Caco-2 (cell line): ENCODE measurements around the gene TNS3. TPM values are rescaled to one million over a fixed set of nuclear protein-coding genes. Genes with fewer than 3 reads are reported as not detected.

Experiments used
- BruUV-seq: library from RNA; stranded (reverse); fragments of 400-500 nt; replicated peaks from 2 replicates; lab custom pipeline; 2021; lab: Mats Ljungman, UMichigan
- CTCF ChIA-PET: fragments of 300-600 bp; sonication (Branson Sonifier 250); formaldehyde crosslinking; loops from one replicate; lab custom pipeline; 2022; ENCODE audit warnings: antibody characterized with exemption; lab: Charles Lee
- POLR2A ChIA-PET: fragments of 300-600 bp; sonication (Branson Sonifier 250); formaldehyde crosslinking; loops from one replicate; lab custom pipeline; 2022; ENCODE audit warnings: antibody characterized with exemption; lab: Charles Lee
- DNase-seq, 2 experiments: peaks; one replicate each; pipeline versions ENCODE4 v3.0.0 to v3.0.0-alpha.2; 2020 to 2022
- H3K27me3 ChIP-seq: replicated peaks from 2 replicates; pipeline ENCODE4 v1.6.0; 2011; ENCODE audit warnings: low read length; ENCODE audit not compliant: control insufficient read depth, insufficient read depth
- H3K36me3 ChIP-seq: 2 replicates; pipeline ENCODE4 v1.5.1; 2011; ENCODE audit warnings: low read length; ENCODE audit not compliant: control insufficient read depth, insufficient read depth
- H3K4me1 ChIP-seq: fragments of 250-450 bp; sonication (Bioruptor Pico); 2 replicates; pipeline ENCODE4 v1.5.1; 2020; ENCODE audit warnings: mild to moderate bottlenecking
- H3K4me3 ChIP-seq: 2 replicates; pipeline ENCODE4 v1.5.1; 2011; ENCODE audit warnings: low read depth, mild to moderate bottlenecking, control low read depth, low read length
- H3K9me3 ChIP-seq: fragments of 250-450 bp; sonication (Bioruptor Pico); 2 replicates; pipeline ENCODE4 v1.5.1; 2020; ENCODE audit warnings: mild to moderate bottlenecking, moderate library complexity
- H3K27ac Mint-ChIP-seq: one replicate; pipeline ENCODE4 v1.8.0; 2022; ENCODE audit warnings: mixed read lengths; ENCODE audit not compliant: unreplicated experiment
- H3K27me3 Mint-ChIP-seq: one replicate; pipeline ENCODE4 v1.8.0; 2022; ENCODE audit warnings: mixed read lengths; ENCODE audit not compliant: insufficient read depth, unreplicated experiment
- H3K36me3 Mint-ChIP-seq: one replicate; pipeline ENCODE4 v1.8.0; 2022; ENCODE audit warnings: mild to moderate bottlenecking, mixed read lengths; ENCODE audit not compliant: insufficient read depth, unreplicated experiment
- H3K4me1 Mint-ChIP-seq: one replicate; pipeline ENCODE4 v1.8.0; 2022; ENCODE audit warnings: low read depth, mixed read lengths; ENCODE audit not compliant: unreplicated experiment
- H3K4me3 Mint-ChIP-seq: one replicate; pipeline ENCODE4 v1.8.0; 2022; ENCODE audit warnings: mild to moderate bottlenecking, moderate library complexity, mixed read lengths; ENCODE audit not compliant: unreplicated experiment
- H3K9me3 Mint-ChIP-seq: one replicate; pipeline ENCODE4 v1.8.0; 2022; ENCODE audit warnings: mixed read lengths; ENCODE audit not compliant: unreplicated experiment
- intact Hi-C: fragments of 100-400 bp; cut with micrococcal nuclease; formaldehyde crosslinking; loops from one replicate; pipeline ENCODE4 v1.10.0; 2022; ENCODE audit not compliant: unreplicated experiment
- total RNA-seq: library from RNA; stranded (reverse); gene quantifications from 2 replicates; pipeline ENCODE4 v1.2.3, GENCODE V29; 2022
- TF ChIP-seq, protein P1 (sequence below), 2 experiments: fragments of 200-600 bp in 1 of 2; IDR thresholded peaks; 1 replicate in 1 of 2; 2 replicates in 1 of 2; pipeline versions ENCODE4 v1.5.1 to v1.8.0; 2011 to 2022; ENCODE audit warnings: antibody characterized with exemption in 1 of 2, control low read depth in 1 of 2, inconsistent platforms in 1 of 2, low read depth in 1 of 2, low read length in 1 of 2, mild to moderate bottlenecking in 1 of 2, moderate library complexity in 1 of 2; ENCODE audit not compliant: insufficient read depth in 1 of 2, severe bottlenecking in 1 of 2, unreplicated experiment in 1 of 2

TNS3 gene
- total RNA-seq, 1 experiment from 2014 or later, result 263 TPM

DNA sequence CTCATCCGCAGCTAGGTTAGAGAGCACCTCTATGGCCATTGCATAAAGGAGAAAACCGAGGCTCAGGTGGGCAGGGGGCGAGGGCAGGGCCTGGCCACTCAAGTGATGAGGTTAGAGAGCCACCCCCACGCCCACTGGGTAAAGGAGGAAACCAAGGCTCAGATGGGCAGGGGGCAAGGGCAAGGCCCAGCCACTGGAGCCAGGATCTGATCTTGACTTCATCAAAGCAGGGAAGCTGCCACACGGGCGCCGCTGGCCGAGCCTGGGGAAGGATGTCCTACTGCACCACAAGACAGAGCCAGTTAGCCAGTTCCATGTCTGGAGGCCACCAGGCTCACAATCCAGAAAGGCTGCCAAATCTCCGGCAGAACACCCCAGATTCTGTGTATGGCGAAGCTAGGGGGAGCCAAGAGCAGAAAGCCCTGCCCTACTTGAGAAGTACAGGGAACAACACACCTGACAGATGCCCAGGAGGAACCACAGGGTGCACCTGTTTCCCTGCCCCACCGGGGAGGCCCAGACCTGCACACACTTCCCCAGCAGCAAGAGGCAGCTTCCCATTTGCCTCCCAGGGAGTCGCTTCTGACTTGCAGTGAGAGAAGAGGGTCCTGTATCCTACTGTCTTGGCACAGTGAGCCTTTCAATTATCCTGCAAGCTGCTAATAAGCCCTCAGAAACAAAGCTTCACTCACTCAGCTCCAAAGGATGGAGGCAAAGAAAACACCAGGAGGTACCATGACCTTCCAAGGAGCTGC lies 101.9 kb downstream of the TNS3 start:
- ChIA-PET CTCF (interaction anchor here (0.6 kb wide), 1 partner anchor 1894 kb away, joined by 3 read pairs; no protein-coding TSS in a partner anchor), POLR2A (interaction anchor here (0.8 kb wide), 1 partner anchor 9 kb away, joined by 3 read pairs; no protein-coding TSS in a partner anchor)
- peaks cover 42% of the 10 kb centered on the region for H3K4me1 Mint-ChIP-seq

DNA sequence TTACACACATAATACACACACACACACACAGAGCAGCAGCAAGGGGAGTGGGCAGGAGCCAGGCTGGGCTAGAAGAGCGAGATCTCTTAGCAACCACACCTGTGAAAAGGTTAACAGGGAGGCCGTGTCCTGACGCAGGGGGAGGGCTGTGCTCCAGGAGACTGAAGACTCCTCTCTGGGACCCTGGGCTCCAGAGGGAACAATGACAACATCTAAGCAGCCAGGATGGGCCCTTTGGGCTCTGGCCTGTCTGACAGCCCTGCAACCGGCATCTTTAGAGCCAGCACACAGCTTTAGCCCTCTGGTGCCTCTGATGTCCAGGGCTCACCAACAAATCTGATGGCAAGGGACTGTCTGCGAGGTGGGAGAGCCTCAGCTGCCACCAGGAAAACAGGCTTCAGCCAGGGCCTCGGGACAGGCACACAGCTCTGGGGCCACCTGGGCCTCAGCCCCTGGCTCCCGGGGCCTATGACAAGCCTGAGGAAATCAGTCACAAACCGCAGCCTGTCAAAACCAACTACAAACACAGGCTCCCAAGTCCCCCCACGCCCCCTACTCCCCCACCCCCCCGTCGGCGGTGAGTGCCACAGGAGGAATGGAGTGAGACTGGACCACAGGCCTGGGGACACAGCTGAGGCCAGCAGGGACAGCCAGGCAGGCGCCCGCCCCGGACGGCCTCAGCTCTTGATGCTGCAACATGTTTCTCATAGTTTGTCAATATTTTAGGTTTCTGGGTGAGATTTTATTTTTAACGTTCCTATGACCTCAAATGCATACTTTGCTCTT lies 102.8 kb downstream of the TNS3 start:
- TF ChIP-seq, protein P1, sequence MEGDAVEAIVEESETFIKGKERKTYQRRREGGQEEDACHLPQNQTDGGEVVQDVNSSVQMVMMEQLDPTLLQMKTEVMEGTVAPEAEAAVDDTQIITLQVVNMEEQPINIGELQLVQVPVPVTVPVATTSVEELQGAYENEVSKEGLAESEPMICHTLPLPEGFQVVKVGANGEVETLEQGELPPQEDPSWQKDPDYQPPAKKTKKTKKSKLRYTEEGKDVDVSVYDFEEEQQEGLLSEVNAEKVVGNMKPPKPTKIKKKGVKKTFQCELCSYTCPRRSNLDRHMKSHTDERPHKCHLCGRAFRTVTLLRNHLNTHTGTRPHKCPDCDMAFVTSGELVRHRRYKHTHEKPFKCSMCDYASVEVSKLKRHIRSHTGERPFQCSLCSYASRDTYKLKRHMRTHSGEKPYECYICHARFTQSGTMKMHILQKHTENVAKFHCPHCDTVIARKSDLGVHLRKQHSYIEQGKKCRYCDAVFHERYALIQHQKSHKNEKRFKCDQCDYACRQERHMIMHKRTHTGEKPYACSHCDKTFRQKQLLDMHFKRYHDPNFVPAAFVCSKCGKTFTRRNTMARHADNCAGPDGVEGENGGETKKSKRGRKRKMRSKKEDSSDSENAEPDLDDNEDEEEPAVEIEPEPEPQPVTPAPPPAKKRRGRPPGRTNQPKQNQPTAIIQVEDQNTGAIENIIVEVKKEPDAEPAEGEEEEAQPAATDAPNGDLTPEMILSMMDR (IDR thresholded peaks at IDR 0.05; ENCODE audit: insufficient read depth in 1 of 2, low read depth in 1 of 2, low read length in 1 of 2, severe bottlenecking in 1 of 2, unreplicated experiment in 1 of 2), result no peak
- H3K9me3 Mint-ChIP-seq, result no peaks in the 10 kb centered on the region
- Histone ChIP-seq H3K4me3 (no peak overlapping the region), H3K36me3 (peaks cover 3% of the 10 kb centered on the region; the same call in 1 of the 2 replicates), H3K4me1 (peaks cover 64% of the 10 kb centered on the region), H3K9me3 (no peaks in the 10 kb centered on the region), H3K27me3 (no peaks in the 10 kb centered on the region)
- DNase-seq, result no peak
- H3K27ac Mint-ChIP-seq, result no peak overlapping the region
- peaks cover 42% of the 10 kb centered on the region for H3K4me1 Mint-ChIP-seq
- H3K4me3 Mint-ChIP-seq, result no peak overlapping the region
- no peaks in the 10 kb centered on the region for H3K27me3 Mint-ChIP-seq
- intact Hi-C loops, result no loop called here
- CTCF ChIA-PET, result no interaction called here
- peaks cover 71% of the 10 kb centered on the region for H3K36me3 Mint-ChIP-seq
- no TSS peak for BruUV-seq
- POLR2A ChIA-PET, result no interaction called here

More for the DNA sequence above, 101.9 kb downstream of the TNS3 start:
- peaks cover 79% of the 10 kb centered on the region for H3K36me3 Mint-ChIP-seq
- TSS peak; percentile 6 for BruUV-seq
- H3K27ac Mint-ChIP-seq, result no peak overlapping the region
- DNase-seq, result no peak
- H3K4me3 Mint-ChIP-seq, result no peak overlapping the region
- H3K27me3 Mint-ChIP-seq, result no peaks in the 10 kb centered on the region
- peaks cover 63% of the 10 kb centered on the region for H3K4me1 ChIP-seq
- no peaks in the 10 kb centered on the region for H3K9me3 ChIP-seq
- H3K9me3 Mint-ChIP-seq, result no peaks in the 10 kb centered on the region
- H3K36me3 ChIP-seq, result peaks cover 3% of the 10 kb centered on the region; the same call in 1 of the 2 replicates
- intact Hi-C loops, result loop anchor here (5.0 kb wide), 2 partner anchors 38 to 77 kb away; no protein-coding TSS in a partner anchor
- no peak overlapping the region for H3K4me3 ChIP-seq
- TF ChIP-seq, protein P1 (IDR thresholded peaks at IDR 0.05; ENCODE audit: insufficient read depth in 1 of 2, low read depth in 1 of 2, low read length in 1 of 2, severe bottlenecking in 1 of 2, unreplicated experiment in 1 of 2), result no peak
- no peaks in the 10 kb centered on the region for H3K27me3 ChIP-seq

DNA sequence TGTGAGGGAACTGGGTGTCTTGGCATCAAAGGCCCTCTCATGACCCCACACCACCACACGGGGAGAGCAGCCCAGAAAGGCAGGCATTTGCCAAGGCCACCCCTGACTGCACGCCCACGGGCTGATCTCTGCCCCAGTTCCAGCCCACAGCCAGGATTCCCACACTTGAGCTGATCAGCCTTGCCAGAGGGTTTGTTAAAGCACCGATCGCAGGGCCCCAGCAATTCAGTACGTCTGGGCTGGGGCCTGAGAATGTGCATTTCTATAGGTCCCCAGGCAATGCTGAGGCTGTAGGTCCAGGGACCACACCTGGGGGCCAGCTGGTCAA lies 103.9 kb downstream of the TNS3 start:
- Mint-ChIP-seq H3K4me3 (no peak overlapping the region), H3K27ac (no peak overlapping the region), H3K27me3 (no peaks in the 10 kb centered on the region), H3K9me3 (no peaks in the 10 kb centered on the region), H3K4me1 (peaks cover 40% of the 10 kb centered on the region), H3K36me3 (peaks cover 60% of the 10 kb centered on the region)
- TF ChIP-seq, protein P1 (IDR thresholded peaks at IDR 0.05; ENCODE audit: insufficient read depth in 1 of 2, low read depth in 1 of 2, low read length in 1 of 2, severe bottlenecking in 1 of 2, unreplicated experiment in 1 of 2), result no peak
- intact Hi-C loops, result no loop called here
- no peak for DNase-seq
- H3K4me3 ChIP-seq, result no peak overlapping the region
- BruUV-seq, result no TSS peak
- ChIA-PET POLR2A (no interaction called here), CTCF (no interaction called here)
- peaks cover 61% of the 10 kb centered on the region for H3K4me1 ChIP-seq
- no peaks in the 10 kb centered on the region for H3K27me3 ChIP-seq
- H3K36me3 ChIP-seq, result peaks cover 3% of the 10 kb centered on the region; the same call in 1 of the 2 replicates
- H3K9me3 ChIP-seq, result no peaks in the 10 kb centered on the region
